GM18873 (cell line): ENCODE measurements around the gene RIT2.

Experiments
- ATAC-seq: cut with Tn5 transposase; IDR thresholded peaks from one replicate; pipeline ENCODE4 v1.9.1; 2021; ENCODE audit warnings: mild to moderate bottlenecking, moderate library complexity, moderate number of reproducible peaks; ENCODE audit not compliant: unreplicated experiment, low FRiP score

The RIT2 gene

DNA sequence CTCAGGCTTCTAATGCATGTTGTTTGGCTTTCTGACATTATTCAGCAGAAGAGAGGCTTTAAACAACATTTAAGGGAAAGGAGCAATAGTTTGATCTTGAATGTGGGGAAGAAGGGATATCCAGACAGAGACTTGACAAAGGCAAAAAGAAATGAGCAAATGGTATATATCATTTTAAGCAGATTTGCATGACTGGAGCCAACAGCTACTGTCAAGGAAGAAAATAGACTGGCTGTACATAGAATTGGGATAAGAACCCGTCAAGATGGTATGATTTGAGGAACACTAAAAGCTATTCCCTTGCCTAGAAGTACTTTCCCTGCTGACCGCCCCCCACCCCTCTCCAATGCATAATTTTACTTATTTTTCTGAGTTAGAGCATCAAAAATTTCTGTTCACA, 174.5 kb downstream of the RIT2 start:
- no peak for ATAC-seq

DNA sequence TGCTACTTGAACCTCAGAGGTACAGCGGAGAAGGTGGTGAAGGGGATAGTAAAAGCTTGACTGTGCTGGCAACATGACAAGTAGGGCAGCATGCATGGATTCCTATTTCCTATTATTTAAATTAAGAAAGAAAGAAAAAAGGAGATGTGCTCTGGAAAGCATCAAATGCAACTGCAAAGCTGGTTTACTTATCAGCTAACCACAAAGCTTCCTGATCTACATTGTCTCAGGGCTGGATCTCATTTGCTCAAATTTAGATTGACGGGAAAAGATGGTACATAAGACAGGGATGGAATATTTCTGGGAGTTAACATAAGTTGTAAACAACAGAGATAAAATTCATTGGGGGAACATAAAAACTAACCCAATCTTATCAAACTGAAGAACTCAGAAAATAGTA, 178.0 kb downstream of the RIT2 start:
- ATAC-seq: no peak

DNA sequence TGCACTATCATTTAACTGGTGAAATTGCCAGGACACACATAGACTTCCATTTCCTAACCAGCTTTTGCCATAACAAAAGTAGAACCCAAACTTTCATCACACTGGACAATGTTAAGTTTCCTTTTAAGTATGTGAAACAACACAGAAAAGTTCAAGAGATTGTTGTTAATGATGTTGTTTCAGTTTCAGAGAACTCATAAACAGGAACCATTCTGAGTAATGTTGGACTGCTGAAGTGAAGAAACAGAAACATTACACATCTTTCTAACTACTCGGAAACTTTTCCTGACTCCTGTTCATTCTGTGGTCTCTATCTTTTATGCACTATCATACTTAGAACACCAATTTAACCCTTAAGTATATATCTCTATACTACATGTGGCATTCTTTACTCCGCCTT, 179.2 kb downstream of the RIT2 start:
- ATAC-seq: no peak

DNA sequence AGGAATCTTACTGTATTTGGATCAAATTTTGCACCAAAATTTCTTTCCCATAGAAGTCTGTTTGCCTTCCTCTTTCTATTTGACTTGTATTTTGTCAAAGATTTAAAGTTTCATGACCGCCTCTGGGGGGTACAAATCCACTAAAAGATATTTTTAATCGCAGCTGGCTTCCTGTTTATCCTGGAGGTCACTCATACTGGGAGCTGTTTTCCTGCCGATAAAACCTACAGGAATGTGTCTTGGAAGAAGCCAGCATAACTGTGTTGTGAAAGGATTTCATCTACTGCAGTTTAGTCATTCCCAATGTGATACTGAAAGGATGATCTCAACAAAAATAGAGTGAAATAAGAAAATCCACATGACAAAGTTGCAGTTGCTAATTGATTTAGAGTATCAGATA, 184.0 kb downstream of the RIT2 start:
- ATAC-seq: no peak

DNA sequence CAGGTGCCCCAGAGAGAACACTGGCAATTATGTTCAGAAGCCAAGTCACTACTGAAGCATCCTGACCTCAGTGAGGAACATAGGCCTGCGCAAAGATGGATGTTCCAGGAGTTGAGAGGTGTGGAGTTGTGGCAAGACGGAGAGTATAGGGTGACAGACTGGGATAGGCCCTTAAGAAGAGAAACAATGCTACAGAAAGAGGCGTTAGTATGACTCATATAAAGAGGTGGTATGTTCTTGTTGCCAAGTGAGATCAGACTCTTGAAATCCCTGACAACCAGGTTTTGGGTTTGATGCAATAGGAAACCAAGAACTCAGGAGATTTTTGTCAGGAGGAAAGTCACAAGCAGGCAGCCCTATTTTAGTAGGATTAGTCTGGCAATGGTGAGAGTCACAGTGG, 185.6 kb downstream of the RIT2 start:
- no peak for ATAC-seq

DNA sequence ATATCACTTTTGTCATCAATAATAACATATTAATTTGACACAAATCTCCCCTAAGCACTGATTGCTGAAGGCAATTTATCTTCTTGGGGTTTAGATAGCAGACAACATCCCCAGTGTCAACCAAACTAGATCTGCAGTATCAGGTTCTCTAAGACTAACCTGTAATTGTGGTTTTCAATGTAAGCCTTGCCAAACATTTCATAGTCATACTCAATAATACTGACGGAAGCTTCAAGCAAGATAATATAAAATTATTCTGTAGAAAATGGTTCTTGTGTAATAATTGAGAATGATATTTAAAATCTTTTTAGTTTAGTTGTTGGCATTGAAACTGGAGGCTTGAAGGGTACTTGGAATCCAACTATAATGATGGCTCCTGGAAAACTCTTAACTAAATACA, 186.3 kb downstream of the RIT2 start:
- ATAC-seq: no peak

DNA sequence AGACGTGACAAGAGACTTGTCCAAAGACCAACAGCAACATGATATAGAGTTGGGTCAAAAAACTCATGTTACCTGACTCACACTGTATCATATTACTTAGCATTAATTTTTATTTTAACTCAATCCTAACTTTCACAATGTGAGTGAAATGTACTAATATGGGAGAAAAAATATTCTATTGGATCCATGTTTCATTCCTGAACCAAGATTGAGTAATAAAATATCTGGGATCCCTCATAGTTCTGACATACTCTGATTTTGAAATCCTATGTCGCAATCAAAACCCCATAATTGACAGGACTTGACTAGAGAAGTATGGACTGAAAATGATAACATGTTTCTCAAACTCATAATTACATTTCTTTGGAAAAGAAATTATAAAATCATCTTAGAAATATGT, 190.4 kb downstream of the RIT2 start:
- ATAC-seq: no peak

DNA sequence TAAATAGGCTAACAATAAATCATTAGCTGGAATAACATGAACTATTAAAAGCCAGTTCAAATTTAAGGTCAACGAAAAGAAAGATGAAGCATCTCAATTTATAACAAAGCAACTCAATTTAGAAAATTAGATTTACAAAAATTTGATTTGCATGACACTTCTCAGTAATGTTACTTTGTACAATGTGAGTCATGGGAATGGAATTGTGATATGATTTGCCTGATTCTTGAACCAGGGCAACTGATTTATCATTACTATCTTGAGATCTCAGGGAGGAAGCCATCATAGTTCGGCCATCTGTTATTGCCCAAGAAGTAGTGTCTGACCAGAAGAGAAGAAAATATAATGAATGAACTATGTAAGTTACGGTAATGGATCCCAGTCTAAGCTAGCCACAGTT, 193.1 kb downstream of the RIT2 start:
- no peak for ATAC-seq

DNA sequence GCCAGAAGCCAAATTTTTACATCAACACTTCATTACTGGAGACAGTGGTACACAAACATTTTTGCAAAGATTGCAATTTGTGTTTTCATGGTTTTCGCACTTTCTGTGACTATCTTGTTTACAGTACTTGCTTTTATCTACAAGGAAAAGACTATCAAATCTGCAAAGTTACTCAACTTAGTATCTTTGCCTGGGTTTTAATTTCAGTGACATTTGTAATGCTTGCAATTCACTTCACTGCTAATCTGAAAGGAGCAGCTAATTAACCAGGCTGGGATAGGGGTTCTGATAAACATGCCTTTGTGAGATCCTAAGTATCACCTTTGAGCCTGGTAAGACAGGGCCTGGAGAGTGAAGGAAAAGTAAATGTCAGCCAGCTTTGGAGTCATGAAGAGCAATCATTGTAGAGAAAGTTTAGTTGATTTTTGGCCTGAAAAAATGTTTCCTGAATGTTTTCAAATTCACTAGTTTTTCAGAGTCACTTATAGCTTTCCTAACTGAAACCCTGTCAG, 194.2 kb downstream of the RIT2 start:
- ATAC-seq: no peak

DNA sequence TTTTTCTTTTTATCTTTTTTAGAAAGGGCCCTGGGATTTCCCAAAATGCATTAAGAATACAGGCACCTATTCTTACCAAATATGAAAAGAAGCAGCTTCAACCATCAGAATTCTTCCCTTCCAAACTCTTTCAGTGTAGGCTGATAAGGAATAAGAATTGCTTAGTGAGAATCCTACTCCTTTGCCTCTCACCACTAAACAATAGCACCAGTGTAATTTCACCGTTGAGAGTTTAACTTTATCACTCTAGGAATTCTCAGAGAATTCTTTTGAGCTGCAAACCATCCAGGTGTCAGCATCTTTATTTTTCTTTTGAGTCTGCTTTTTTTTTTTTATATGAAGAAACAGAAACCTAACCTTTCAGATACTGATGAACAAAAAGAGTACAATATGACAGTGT, 194.9 kb downstream of the RIT2 start:
- ATAC-seq: no peak

DNA sequence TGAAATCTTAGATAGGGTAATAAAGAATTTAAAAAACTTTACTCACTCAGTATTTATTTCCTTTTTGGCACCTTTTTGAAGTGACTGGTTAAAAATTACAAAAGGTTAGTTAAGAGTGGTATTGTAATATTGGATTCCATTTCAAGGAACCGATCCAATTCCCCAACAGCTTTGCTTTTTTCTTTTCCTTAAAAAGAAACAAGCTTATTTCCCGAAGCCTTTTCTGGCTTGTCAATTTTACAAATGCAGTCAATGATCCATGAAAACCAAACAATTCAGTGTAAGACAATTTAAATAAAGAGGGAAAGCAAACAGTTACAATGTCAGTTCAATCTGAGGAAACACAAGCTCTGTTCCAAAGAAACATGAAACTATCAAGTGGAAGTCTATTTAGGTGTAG, 200.2 kb downstream of the RIT2 start:
- no peak for ATAC-seq

DNA sequence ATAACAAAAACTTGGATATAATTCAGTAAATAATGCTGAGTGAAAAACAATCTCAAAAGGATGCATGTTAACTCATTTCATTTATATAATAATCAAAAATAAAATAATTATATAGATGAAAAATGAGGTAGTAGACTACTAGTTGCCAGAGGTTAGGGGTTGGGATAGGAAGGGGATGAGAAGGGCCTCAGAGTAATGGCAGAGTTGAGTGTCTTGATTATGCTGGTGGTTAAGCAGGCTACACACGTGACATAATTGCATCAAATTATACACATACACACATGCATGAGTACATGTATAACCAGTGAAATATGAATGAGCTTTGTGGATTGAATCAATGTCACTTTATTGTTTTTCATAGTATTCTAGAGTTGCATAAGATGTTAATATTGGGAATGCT, 201.0 kb downstream of the RIT2 start:
- no peak for ATAC-seq

DNA sequence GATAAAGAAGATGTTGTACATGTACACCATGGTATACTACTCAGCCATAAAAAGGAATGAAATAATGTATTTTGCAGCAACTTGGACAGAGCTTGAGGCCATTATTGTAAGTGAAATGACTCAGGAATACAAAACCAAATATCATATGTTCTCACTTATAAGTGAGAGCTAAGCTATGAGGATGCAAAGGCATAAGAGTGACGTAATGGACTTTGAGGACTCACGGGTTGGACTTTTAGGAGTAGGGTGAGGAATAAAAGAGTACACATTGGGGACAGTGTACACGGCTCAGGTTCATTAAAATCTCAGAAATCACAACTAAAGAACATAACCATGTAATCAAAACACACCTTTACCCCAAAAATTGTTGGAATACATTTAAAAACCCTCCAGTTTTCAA, 206.4 kb downstream of the RIT2 start:
- ATAC-seq: no peak

DNA sequence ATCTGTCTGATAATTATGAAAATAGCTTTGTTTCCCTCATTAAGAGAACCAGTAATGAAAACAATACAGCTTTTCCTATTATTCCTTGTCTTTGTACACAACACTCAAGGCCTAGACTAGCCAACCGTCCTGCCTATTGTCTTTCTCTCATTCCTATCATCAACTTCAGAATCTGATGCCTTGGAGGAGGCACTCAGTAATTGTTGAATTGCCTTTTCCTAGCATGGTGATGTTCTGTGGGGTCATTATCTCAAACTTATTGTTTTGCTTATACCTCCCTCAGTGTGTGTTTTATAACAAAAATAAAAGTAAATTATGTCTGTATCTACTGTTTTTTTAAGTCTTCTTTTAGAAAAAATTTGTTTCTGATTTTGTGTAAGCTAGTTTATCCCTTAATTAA, 208.7 kb downstream of the RIT2 start:
- ATAC-seq: no peak

DNA sequence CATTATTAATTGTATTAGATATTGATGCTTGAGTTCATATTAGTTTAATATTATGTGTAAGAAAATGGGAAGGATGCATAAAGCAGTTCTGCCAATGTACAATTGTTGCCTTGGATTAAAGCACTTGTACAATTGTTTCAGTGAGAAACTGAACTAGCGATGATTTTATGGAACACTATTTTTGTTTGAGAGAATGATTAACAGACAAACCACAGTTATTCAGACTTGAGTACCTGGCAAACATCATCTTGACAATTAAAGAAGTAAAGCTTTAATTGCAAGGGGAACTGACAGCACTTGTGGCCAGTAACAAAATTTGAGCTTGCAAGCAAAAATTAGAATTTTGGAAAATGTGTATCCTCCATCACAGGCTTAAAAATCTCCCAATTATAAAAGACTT, 214.3 kb downstream of the RIT2 start:
- no peak for ATAC-seq

DNA sequence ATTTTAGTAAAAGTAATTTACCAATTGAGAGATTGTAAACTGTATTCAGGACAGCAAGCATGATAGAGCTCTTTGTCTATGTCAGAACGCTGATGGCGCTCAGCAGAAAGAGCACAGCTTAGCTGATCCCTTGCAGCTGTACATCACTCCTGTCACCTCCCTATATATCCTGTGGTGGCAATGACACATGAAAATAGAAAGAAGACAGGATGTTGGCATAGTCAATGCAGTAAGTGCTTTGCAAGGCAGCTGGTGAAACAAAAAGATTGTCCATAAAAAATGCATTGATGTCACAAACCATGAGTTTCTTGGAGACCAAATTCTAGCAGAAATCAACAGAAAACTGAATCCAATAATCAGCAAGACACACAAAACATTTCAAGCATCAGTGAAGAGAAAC, 221.5 kb downstream of the RIT2 start:
- no peak for ATAC-seq

DNA sequence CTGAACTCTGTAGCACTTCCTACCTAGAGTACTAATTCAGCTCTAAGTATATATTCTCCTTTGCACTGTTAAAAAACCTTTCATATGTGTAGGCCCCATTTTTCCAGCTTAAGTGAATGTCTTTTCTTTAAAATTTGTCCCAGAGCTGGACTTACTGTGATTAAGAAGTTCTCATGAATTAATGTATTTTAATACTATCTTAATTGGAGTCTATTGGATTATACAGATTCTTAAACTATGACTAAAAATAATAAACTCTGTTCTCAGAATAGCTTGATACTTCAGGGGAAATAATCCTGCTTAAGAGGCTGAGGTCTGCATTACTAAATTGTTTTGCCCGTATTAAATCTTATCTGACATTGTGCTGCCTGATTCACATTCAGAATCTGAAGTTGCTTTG, 223.3 kb downstream of the RIT2 start:
- ATAC-seq: no peak

DNA sequence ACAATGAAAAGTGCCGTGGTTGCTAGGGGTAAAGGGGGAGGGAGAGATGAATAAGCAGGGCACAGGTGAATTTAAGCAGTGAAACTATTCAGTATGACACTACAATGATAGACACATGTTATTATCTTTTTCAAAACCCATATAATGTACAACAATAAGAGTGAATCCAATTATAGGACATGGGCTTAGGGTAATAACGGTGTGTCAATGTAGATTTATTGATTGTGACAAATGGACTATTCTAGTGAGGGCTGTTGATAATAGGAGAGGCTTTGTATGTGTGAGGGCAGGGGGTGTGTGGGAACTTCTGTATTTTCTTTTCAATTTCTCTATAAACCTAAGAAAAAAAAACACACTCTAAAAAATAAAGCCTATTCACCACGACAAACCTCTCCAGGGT, 223.8 kb downstream of the RIT2 start:
- ATAC-seq: no peak

DNA sequence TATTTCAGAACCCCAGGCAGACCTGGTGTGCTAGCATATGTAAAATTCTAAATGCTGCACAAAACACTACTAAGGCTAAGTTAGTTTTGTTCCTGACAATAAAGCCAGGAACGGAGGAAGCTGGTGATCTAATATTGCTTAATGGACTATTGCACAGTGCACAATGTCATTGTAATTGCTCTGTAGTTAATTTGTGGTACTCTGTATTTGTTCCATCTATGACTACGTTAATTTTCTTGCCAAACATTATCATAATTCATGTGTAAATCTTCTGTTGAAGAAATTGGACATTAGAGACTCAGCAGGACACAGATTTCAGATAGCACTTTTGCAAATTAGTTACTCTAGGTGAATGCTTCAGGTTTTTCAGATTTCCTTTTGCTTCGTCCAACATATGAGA, 232.3 kb downstream of the RIT2 start:
- no peak for ATAC-seq

DNA sequence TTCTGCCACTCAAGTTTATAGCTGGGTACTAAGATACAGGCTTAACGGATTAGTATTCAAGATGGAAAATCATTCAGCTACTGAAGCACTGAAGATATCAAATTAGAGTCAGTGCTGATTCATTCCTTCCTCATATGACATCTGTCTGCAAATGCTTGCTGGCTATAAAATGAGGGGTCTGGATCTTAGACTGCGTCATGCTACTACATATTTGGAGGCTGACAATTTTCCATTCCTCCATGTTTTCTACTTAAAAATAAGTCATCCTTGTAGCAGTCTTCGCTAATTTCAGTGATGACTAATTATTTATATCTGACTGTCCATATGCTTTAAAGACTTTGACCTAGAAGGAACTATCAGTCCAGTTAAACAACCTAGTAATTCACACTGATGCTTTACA, 233.4 kb downstream of the RIT2 start:
- ATAC-seq: no peak

DNA sequence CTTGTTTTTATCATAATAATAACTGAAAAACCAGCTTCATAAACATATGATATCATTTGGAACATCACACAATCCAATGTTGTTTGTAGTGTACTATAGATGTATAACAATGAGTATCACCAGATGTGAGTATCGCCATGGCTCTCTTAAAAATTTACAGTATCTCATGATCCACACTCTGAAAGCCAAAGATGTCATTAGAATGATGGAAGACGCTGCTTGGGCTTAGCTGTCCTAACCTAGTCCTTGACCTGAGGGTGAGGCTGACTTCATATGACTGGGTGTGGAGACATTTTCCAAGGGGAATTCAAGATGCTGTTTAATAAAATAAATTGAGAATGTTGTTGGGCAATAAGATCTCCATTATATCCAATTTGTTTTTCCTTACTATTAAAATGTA, 242.6 kb downstream of the RIT2 start:
- ATAC-seq: no peak

DNA sequence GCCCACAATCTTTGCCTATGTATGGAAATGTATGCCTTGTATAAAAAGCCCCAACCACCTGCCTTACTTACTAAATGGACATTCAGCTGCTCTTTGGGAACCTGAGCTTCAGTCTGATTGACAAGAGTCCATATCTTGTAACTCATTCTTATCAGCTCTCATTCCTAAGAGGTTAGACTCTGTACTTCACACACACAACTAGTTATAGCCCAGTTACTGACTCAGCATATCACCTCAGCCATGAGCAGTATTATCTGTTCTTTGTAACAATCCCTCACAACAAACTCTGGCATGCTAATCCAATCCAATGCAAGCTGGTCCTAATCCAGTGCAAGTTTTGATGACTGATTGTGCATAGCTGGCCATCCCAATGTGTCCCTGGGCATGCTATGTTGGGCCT, 250.6 kb downstream of the RIT2 start:
- no peak for ATAC-seq

DNA sequence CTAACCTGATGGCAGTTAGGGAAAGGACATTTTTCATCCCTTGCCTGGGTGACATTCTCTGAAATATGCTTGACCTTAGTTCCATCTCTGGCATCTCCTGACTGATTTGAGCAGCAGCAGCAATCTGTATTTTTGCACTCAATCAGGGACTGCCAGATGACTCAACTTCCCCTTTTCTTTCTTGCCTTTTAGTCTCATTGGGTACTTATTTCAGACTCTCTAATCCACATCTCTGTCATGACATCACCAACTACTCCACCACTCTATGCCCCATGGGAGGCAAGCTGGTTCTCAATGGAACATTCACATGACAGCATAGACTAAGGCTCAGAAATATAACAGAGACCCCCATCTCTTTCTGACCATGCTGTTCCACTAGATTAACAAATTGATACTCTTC, 254.2 kb downstream of the RIT2 start:
- no peak for ATAC-seq

DNA sequence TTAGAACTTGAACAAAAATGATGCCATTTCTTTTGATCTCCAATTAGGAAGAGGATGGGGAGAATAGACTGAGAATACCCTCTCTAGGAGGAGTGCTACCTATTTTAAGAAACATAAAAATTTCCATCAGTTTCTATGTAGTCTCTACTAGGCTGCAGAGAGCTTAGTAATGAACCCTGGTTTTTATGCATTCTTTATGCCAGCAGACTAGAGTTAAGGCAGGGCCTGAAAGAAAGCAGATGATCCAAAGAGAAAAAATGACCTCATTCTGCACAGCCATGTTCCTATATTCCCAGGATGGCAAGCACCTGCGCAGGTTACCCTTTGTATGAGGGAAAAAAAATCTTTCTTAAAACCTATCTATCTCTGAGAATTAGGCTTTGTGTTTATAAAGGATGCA, 254.9 kb downstream of the RIT2 start:
- ATAC-seq: no peak
